Astrocyte (in vitro differentiated cells and primary cell): ENCODE results near the gene ZEB1. TPM values are rescaled to one million over a fixed set of nuclear protein-coding genes. Genes with fewer than 3 reads are reported as not detected.
A peak's percentile ranks its signal among the peaks of the same experiment; 100 is the strongest.

Source experiments
- DNase-seq: peaks from one replicate; pipeline ENCODE4 v3.0.0-alpha.2; 2010; ENCODE audit warnings: low read depth
- FAIRE-seq: peaks from 2 replicates; lab custom pipeline; 2011; peaks lifted over from hg19 to GRCh38; lab: Jason Lieb, UNC
- H2AFZ ChIP-seq: 2 replicates; pipeline ENCODE4 v1.6.0; 2012; ENCODE audit warnings: low read depth, low read length, inconsistent platforms
- H3K27ac ChIP-seq: 2 replicates; pipeline ENCODE4 v1.5.1; 2011; ENCODE audit warnings: low read depth, low read length, inconsistent platforms
- H3K27me3 ChIP-seq: 2 replicates; pipeline ENCODE4 v1.6.0; 2011; ENCODE audit warnings: low read length, inconsistent platforms; ENCODE audit not compliant: insufficient read depth
- H3K36me3 ChIP-seq: 2 replicates; pipeline ENCODE4 v1.5.1; 2011; ENCODE audit warnings: low read length, inconsistent platforms; ENCODE audit not compliant: insufficient read depth
- H3K4me1 ChIP-seq: 2 replicates; pipeline ENCODE4 v1.5.1; 2011; ENCODE audit warnings: low read length, inconsistent platforms; ENCODE audit not compliant: insufficient read depth
- H3K4me2 ChIP-seq: 2 replicates; pipeline ENCODE4 v1.6.0; 2012; ENCODE audit warnings: low read length, inconsistent platforms
- H3K4me3 ChIP-seq: 2 replicates; pipeline ENCODE4 v1.5.1; 2011; ENCODE audit warnings: low read depth, mild to moderate bottlenecking, low read length, inconsistent platforms; ENCODE audit not compliant: insufficient read depth
- H3K79me2 ChIP-seq: 2 replicates; pipeline ENCODE4 v1.6.0; 2012; ENCODE audit warnings: mild to moderate bottlenecking, low read length, inconsistent platforms; ENCODE audit not compliant: insufficient read depth
- H3K9ac ChIP-seq: 2 replicates; pipeline ENCODE4 v1.6.0; 2012; ENCODE audit warnings: mild to moderate bottlenecking, low read length, inconsistent platforms
- H3K9me3 ChIP-seq: 2 replicates; pipeline ENCODE4 v1.5.1; 2012; ENCODE audit warnings: low read depth, mild to moderate bottlenecking, low read length, inconsistent platforms; ENCODE audit not compliant: insufficient read depth
- H4K20me1 ChIP-seq: 2 replicates; pipeline ENCODE4 v1.6.0; 2012; ENCODE audit warnings: low read length, inconsistent platforms; ENCODE audit not compliant: insufficient read depth
- H3K27ac Mint-ChIP-seq: one replicate; pipeline ENCODE4 v1.8.0; 2021; ENCODE audit warnings: mild to moderate bottlenecking, mixed read lengths; ENCODE audit not compliant: unreplicated experiment
- H3K27me3 Mint-ChIP-seq: one replicate; pipeline ENCODE4 v1.8.0; 2021; ENCODE audit warnings: low read depth, mixed read lengths; ENCODE audit not compliant: unreplicated experiment
- H3K36me3 Mint-ChIP-seq: one replicate; pipeline ENCODE4 v1.8.0; 2021; ENCODE audit warnings: low read depth, mixed read lengths; ENCODE audit not compliant: unreplicated experiment
- H3K4me1 Mint-ChIP-seq: one replicate; pipeline ENCODE4 v1.8.0; 2021; ENCODE audit warnings: low read depth, mixed read lengths; ENCODE audit not compliant: unreplicated experiment
- H3K4me3 Mint-ChIP-seq: one replicate; pipeline ENCODE4 v1.8.0; 2021; ENCODE audit warnings: mild to moderate bottlenecking, moderate library complexity, mixed read lengths; ENCODE audit not compliant: unreplicated experiment
- H3K9me3 Mint-ChIP-seq: one replicate; pipeline ENCODE4 v1.8.0; 2021; ENCODE audit warnings: mild to moderate bottlenecking, mixed read lengths; ENCODE audit not compliant: unreplicated experiment
- CTCF ChIP-seq: IDR thresholded peaks from 2 replicates; pipeline ENCODE4 v1.5.1; 2011; ENCODE audit warnings: low read depth, mild to moderate bottlenecking, inconsistent platforms, low read length, moderate library complexity; ENCODE audit not compliant: insufficient read depth
- EZH2 ChIP-seq: IDR thresholded peaks from 2 replicates; pipeline ENCODE4 v1.6.1; 2012; ENCODE audit warnings: mild to moderate bottlenecking, low read length, inconsistent platforms; ENCODE audit not compliant: insufficient read depth
- total RNA-seq: library from RNA; stranded (reverse); gene quantifications from 2 replicates; pipeline ENCODE4 v1.2.1, GENCODE V29; 2021

The ZEB1 gene
- total RNA-seq, 1 donor from 2014 or later, result 37.2 TPM

DNA sequence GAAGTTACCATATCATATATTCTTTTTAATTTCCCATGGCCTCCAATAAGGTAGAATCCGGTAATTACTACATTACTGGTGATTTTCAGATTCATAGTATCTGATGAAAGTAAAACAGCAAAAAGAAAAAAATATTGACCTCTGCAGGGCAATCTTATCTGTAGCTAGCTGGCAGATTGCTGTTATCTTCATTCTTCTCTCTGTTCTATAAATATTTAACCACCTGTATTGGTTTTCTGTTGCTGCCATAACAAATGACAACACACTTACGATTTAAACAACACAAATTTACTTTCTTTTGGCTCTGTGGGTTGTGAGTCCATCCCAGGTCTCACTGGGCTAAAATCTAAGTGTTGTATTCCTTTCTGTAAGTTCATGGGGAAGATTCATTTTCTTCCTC, 164.5 kb downstream of the ZEB1 start:
- Histone ChIP-seq H4K20me1 (peaks cover 11% of the 10 kb centered on the region), H3K4me2 (no peak overlapping the region), H3K27ac (no peak overlapping the region), H3K4me3 (no peak overlapping the region), H3K79me2 (peaks cover 63% of the 10 kb centered on the region), H3K36me3 (peaks cover 3% of the 10 kb centered on the region), H3K4me1 (no peaks in the 10 kb centered on the region), H2AFZ (no peak overlapping the region), H3K9me3 (no peaks in the 10 kb centered on the region), H3K27me3 (no peaks in the 10 kb centered on the region), H3K9ac (no peak overlapping the region)
- no peaks in the 10 kb centered on the region for H3K27me3 Mint-ChIP-seq
- H3K4me1 Mint-ChIP-seq, result peaks cover 3% of the 10 kb centered on the region
- no peak overlapping the region for H3K27ac Mint-ChIP-seq
- H3K36me3 Mint-ChIP-seq, result no peaks in the 10 kb centered on the region
- H3K9me3 Mint-ChIP-seq, result no peaks in the 10 kb centered on the region
- DNase-seq (no peak), FAIRE-seq (peak; percentile 45)
- no peak overlapping the region for H3K4me3 Mint-ChIP-seq
- TF ChIP-seq CTCF (no peak), EZH2 (no peak)

DNA sequence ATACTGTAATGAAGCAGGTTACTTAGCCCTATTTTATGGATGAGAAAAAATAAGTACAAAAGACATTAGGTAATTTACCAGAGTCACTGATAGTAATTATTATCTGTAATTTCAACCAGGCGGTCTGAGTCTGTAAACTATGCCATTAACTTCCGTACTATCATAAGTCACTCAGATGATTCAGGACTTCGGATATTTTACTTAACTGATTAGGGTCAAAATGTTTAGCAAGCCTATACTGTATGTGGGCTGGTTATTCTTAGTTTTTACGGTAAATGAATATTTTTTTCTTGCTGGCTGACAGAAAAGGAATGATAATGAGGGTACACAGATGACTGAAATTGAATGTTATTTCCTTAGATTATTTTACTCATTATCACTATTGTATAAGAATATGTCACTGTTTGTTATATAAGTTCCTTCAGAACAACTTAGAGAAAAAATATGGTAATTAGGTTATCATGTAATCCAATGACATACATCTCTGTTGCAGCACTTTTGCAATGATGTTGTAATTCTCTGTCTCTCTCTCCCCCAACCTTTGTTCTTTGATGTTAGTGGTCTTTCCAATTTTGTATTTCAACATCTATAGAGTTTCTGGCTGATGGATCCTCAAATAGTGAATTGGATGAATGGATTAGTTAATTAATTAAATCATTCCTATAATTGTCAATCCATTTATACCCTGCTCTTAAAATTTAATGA, 165.6 kb downstream of the ZEB1 start:
- H3K36me3 ChIP-seq, result peaks cover 3% of the 10 kb centered on the region
- H2AFZ ChIP-seq, result no peak overlapping the region
- H3K4me3 Mint-ChIP-seq, result no peak overlapping the region
- H3K4me3 ChIP-seq, result no peak overlapping the region
- no peaks in the 10 kb centered on the region for H3K27me3 Mint-ChIP-seq
- DNase-seq (peak; percentile 51), FAIRE-seq (no peak)
- no peaks in the 10 kb centered on the region for H3K9me3 ChIP-seq
- H3K4me2 ChIP-seq, result no peak overlapping the region
- H3K27ac Mint-ChIP-seq, result no peak overlapping the region
- H3K9me3 Mint-ChIP-seq, result no peaks in the 10 kb centered on the region
- no peaks in the 10 kb centered on the region for H3K27me3 ChIP-seq
- no peak overlapping the region for H3K9ac ChIP-seq
- peaks cover 74% of the 10 kb centered on the region for H3K79me2 ChIP-seq
- peaks cover 3% of the 10 kb centered on the region for H3K4me1 Mint-ChIP-seq
- no peaks in the 10 kb centered on the region for H3K36me3 Mint-ChIP-seq
- peaks cover 14% of the 10 kb centered on the region for H4K20me1 ChIP-seq
- no peaks in the 10 kb centered on the region for H3K4me1 ChIP-seq
- H3K27ac ChIP-seq, result no peak overlapping the region
- TF ChIP-seq CTCF (no peak), EZH2 (no peak)

DNA sequence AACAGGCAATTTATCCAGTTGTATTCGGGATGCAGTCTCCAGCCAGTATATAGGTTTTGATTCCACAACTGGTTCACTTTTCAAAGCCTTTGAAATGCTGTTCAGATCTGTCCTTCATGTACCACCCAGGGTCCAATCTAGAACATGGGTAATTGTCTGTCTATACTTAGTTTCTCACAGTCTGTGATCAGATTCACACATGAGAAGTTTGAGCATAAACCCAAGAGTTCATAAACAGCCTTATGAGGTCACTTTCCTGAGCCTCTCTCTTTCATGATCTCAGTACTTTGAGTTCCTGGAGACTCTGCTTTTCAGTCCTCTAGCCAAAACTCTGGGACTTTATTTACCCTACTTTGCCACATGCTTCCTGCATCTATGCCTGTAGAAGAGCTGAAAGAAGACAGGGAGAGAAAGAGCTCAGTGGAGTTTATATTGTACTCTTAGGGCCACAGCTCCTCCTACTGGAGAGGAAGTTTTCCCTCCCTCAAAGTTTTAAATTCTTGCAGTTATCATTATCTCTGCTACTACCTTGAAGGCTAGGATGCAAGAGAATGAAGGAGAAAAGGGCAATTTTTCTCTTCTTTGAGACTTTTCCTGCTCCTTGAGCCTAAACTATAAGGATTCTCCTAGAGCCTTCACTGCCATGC, 172.0 kb downstream of the ZEB1 start:
- no peaks in the 10 kb centered on the region for H3K36me3 Mint-ChIP-seq
- Histone ChIP-seq H3K27me3 (no peaks in the 10 kb centered on the region), H2AFZ (no peak overlapping the region), H3K9me3 (no peaks in the 10 kb centered on the region), H3K9ac (no peak overlapping the region), H3K4me2 (no peak overlapping the region), H3K4me1 (no peaks in the 10 kb centered on the region), H3K36me3 (no peaks in the 10 kb centered on the region), H3K4me3 (no peak overlapping the region), H3K27ac (no peak overlapping the region), H3K79me2 (peaks cover 59% of the 10 kb centered on the region), H4K20me1 (peaks cover 9% of the 10 kb centered on the region)
- TF ChIP-seq CTCF (peak; percentile 65), EZH2 (no peak)
- no peaks in the 10 kb centered on the region for H3K27me3 Mint-ChIP-seq
- no peaks in the 10 kb centered on the region for H3K9me3 Mint-ChIP-seq
- DNase-seq (peak; percentile 34), FAIRE-seq (peak; percentile 81)
- H3K4me3 Mint-ChIP-seq, result no peak overlapping the region
- H3K4me1 Mint-ChIP-seq, result no peaks in the 10 kb centered on the region
- peak overlapping the region; percentile 30 for H3K27ac Mint-ChIP-seq
